Glutamatergic neuron (in vitro differentiated cells): ENCODE measurements around the gene DLG2. TPM values are rescaled to one million over a fixed set of nuclear protein-coding genes. Genes with fewer than 3 reads are reported as not detected.
A peak's percentile ranks its signal among the peaks of the same experiment; 100 is the strongest.

Source experiments
- DNase-seq: peaks from one replicate; pipeline ENCODE4 v3.0.0; 2022
- H3K27ac Mint-ChIP-seq: one replicate; pipeline ENCODE4 v1.8.0; 2020; ENCODE audit warnings: mild to moderate bottlenecking, mixed read lengths, inconsistent platforms; ENCODE audit not compliant: unreplicated experiment
- H3K27me3 Mint-ChIP-seq: one replicate; pipeline ENCODE4 v1.8.0; 2020; ENCODE audit warnings: mild to moderate bottlenecking, moderate library complexity, mixed read lengths, inconsistent platforms; ENCODE audit not compliant: unreplicated experiment
- H3K36me3 Mint-ChIP-seq: one replicate; pipeline ENCODE4 v1.8.0; 2020; ENCODE audit warnings: mild to moderate bottlenecking, mixed read lengths, inconsistent platforms; ENCODE audit not compliant: unreplicated experiment
- H3K4me1 Mint-ChIP-seq: one replicate; pipeline ENCODE4 v1.8.0; 2020; ENCODE audit warnings: mild to moderate bottlenecking, low read depth, mixed read lengths, inconsistent platforms; ENCODE audit not compliant: unreplicated experiment
- H3K4me3 Mint-ChIP-seq: one replicate; pipeline ENCODE4 v1.8.0; 2020; ENCODE audit warnings: mild to moderate bottlenecking, mixed read lengths, inconsistent platforms; ENCODE audit not compliant: unreplicated experiment
- H3K9me3 Mint-ChIP-seq: one replicate; pipeline ENCODE4 v1.8.0; 2020; ENCODE audit warnings: mild to moderate bottlenecking, moderate library complexity, mixed read lengths, inconsistent platforms; ENCODE audit not compliant: unreplicated experiment
- total RNA-seq: library from RNA; stranded (reverse); fragmentation: NEBNext Ultra II Directional; extraction: Animal tissue kit (Norgen Biotek cat#: 25700); gene quantifications from one replicate; pipeline ENCODE4 v1.2.1, GENCODE V29; 2021; ENCODE audit not compliant: unreplicated experiment
- TF ChIP-seq, protein P1 (sequence below): fragments of 200-600 bp; sonication (generic); IDR thresholded peaks from one replicate; pipeline ENCODE4 v1.5.0; 2021; ENCODE audit not compliant: partially characterized antibody, unreplicated experiment

DLG2 gene
- total RNA-seq, 1 donor from 2014 or later: 2.9 TPM

DNA sequence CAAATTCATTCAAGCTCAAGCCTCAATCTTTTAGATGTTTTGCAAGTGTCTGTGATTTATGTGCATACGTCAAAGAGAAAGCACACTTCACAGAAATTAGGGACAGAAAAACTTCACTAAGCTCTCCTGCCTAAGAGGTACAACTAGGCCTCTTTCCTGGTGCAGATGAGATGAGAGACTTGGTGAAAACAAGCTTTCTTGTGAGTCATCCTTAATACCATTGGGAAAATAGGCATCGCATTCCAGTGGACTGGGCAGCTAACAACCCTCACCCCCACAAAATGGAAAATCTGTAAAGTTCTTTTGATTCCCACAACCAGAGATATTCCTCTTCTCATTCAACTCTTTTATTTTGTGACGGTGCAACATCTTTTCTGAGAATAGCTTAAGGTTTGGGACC lies 1230.6 kb downstream of the DLG2 start:
- TF ChIP-seq, protein P1, sequence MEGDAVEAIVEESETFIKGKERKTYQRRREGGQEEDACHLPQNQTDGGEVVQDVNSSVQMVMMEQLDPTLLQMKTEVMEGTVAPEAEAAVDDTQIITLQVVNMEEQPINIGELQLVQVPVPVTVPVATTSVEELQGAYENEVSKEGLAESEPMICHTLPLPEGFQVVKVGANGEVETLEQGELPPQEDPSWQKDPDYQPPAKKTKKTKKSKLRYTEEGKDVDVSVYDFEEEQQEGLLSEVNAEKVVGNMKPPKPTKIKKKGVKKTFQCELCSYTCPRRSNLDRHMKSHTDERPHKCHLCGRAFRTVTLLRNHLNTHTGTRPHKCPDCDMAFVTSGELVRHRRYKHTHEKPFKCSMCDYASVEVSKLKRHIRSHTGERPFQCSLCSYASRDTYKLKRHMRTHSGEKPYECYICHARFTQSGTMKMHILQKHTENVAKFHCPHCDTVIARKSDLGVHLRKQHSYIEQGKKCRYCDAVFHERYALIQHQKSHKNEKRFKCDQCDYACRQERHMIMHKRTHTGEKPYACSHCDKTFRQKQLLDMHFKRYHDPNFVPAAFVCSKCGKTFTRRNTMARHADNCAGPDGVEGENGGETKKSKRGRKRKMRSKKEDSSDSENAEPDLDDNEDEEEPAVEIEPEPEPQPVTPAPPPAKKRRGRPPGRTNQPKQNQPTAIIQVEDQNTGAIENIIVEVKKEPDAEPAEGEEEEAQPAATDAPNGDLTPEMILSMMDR: no peak
- Mint-ChIP-seq H3K27me3 (no peaks in the 10 kb centered on the region), H3K27ac (no peak overlapping the region), H3K9me3 (no peaks in the 10 kb centered on the region), H3K36me3 (no peaks in the 10 kb centered on the region), H3K4me1 (no peaks in the 10 kb centered on the region), H3K4me3 (no peak overlapping the region)
- no peak for DNase-seq

DNA sequence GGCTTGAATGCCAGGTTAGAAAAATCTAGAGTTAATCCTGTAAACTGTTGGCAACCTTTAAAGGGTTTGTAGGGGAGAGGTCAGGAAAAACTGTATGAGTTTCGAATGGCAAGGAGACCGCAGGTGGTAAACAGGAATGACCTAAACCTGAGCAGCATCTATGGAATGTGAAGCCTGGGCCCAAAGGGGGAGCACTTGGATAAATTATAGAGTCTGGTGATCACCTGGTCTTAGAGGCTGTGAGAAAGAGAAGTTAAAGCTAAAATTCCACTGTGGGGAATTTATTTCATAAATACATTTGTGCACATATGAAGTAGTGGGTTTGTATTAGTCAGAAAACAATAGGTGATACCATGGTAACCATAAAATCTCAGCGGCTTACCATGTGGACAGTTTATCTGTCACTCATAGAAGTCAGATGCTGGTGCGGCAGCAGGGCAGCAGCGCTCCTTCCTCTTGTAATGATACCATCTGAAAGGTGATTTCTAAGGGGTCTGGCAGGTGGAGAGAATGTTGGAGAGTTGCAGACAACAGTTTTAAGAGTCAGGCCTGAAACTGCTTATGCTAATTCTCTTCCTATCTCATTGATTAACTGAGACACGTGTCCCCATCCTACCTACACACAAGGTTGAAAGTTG lies 1236.6 kb downstream of the DLG2 start:
- TF ChIP-seq, protein P1: no peak
- Mint-ChIP-seq H3K4me3 (no peak overlapping the region), H3K36me3 (no peaks in the 10 kb centered on the region), H3K9me3 (no peaks in the 10 kb centered on the region), H3K27me3 (no peaks in the 10 kb centered on the region), H3K27ac (no peak overlapping the region), H3K4me1 (no peaks in the 10 kb centered on the region)
- DNase-seq: no peak

DNA sequence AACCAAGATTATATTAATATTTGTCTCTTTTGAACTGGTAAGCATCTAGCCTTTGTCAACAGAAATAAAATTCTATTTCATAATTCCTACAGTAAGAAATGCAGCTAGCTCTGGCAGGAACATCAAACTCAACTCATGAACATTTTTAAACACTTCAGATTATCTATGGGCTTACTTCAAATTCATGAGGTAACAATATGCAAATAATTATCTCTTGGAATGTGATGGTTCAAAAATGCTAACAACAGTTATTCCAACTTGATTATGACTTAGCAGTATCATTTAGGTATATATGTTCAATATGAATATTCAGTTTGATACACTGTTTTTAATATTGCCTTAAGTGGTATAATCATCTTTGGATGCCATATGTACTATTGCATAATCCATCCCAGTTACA lies 1237.4 kb downstream of the DLG2 start:
- no peak overlapping the region for H3K27ac Mint-ChIP-seq
- TF ChIP-seq, protein P1: no peak
- no peaks in the 10 kb centered on the region for H3K9me3 Mint-ChIP-seq
- DNase-seq: no peak
- H3K4me3 Mint-ChIP-seq: no peak overlapping the region
- no peaks in the 10 kb centered on the region for H3K4me1 Mint-ChIP-seq
- no peaks in the 10 kb centered on the region for H3K27me3 Mint-ChIP-seq
- no peaks in the 10 kb centered on the region for H3K36me3 Mint-ChIP-seq

DNA sequence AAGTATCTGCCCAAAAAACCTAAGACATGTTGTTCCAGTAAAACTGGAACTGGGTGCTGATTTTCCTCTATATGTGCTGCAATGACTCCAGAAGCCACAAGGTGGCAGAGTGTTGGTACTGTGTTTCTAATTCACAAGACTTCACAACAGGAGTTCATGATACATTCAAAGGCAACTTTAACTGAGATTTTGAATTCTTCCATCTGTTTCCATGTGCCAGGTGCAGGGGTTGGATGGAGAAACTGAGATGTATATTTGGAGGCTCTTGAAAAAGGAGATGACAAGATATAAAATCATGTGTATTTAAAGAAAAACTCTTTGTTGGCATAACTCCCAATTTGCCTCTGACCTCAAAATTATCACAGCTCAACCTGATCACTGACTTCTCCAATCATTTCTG lies 1242.4 kb downstream of the DLG2 start:
- Mint-ChIP-seq H3K4me3 (no peak overlapping the region), H3K4me1 (no peaks in the 10 kb centered on the region), H3K27me3 (no peaks in the 10 kb centered on the region), H3K27ac (no peak overlapping the region), H3K36me3 (no peaks in the 10 kb centered on the region), H3K9me3 (no peaks in the 10 kb centered on the region)
- DNase-seq: peak; percentile 56
- TF ChIP-seq, protein P1: peak; percentile 85

DNA sequence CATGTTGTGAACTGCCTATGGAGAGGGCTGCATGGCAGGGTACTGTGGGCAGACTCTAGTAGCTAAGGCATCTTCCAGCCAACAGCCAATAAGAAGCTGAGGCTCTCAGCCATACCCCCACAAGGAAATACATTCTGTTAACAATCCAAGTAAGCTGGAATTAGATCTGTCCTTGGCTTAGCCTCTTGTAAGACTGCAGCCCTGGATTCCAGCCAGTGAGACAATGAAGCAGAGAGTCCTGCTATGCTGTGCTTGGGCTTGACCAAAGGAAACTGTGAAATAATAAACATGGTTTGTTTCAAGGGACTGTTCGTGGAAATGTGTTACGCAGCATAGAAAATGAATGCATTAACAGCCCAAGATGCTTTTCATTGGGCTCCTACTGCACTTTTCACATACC lies 1243.6 kb downstream of the DLG2 start:
- no peak for DNase-seq
- no peaks in the 10 kb centered on the region for H3K27me3 Mint-ChIP-seq
- H3K27ac Mint-ChIP-seq: no peak overlapping the region

More for the DNA sequence above, 1243.6 kb downstream of the DLG2 start:
- Mint-ChIP-seq H3K4me1 (no peaks in the 10 kb centered on the region), H3K36me3 (no peaks in the 10 kb centered on the region), H3K9me3 (no peaks in the 10 kb centered on the region), H3K4me3 (no peak overlapping the region)
- TF ChIP-seq, protein P1: no peak
